Endothelial cell of hepatic sinusoid (primary cell): ENCODE results near the gene ME1.
"Not testable (repeated sequence)": the region's sequence is repeated elsewhere in the genome, so short reads cannot be mapped to it uniquely, and the experiment has no call there.

Experiments used
- in situ Hi-C: cut with HindIII; loops from 2 replicates; pipeline ENCODE4 v1.10.0; 2017; ENCODE audit warnings: low sequenced_read_pairs

The ME1 gene

DNA sequence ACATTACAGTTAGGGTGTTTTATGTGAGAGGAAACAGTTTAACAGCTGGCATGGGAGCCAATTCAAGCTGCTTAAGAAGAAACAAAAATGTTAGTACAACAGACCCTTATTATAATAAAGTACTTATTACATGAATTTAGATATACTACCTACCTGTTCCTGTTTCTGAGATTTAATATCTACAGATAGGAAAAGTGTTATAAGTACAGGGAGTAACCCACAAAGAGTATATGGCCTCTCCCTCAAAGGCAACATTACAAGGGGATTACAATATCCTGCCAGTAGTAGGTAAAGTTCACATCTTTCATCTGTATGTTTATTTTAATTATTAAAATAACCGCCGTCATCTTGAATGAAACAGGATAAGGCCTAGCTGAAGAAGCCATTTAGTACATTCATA is 1.8 kb upstream of the ME1 start:
- in situ Hi-C loops: no loop called here

- in situ Hi-C loops: no loop called here
Measured at GRCh38 chr6:83431545-83432155, 799 bp upstream of the ME1 start.

DNA sequence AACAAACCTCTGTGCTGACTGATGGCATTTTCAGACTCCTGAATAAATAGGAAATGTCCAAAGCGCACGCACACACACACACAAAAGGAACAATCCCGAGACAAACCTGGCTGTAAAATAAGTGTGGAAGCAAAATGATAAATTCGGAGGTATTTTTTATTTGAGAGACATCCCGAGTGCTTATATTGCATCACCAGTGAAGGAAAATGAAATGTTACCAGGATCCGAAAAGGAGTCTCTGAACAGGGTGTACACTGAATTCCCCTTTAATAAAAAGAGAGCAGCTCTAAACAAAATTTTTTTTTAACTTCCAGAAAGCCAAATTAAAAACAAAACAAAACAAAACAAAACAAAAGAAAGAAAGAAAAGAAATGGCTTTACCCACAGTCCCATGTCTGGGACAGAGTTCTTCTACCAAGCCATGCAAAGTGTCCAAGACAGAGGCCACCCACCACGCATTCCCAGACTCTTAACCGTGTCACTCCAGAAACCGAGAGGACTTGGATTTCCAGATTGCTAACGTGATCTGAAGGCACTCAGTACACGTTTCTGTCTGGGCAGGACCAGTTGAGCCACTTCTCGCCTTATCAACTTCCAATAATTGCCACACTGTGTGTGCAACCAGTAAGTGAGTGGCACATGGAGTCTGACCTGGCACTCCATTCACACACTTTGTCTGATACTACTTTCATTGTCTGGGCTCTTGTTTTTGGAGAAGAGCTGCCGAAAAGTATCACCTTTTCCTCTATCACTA is 817 bp downstream of the ME1 start:
- in situ Hi-C loops: no loop called here

DNA sequence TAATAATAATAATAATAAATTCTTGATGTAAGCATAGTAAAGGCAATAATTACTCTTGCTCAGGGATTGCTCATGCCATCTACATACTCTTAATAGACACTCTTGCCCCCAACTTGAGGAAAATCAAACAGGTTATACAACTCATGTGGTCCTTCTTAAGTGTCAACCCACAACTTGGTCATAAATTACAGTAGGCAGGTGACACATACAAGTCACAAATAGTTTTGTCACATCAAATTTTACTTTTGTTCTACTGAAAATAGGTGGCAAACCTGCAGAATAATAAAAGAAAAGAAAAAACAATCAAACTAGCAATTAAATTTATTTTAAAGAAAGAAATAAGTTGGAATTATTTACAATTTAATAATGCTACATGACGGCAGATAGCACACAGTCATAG is 1.6 kb downstream of the ME1 start:
- in situ Hi-C loops: no loop called here

GRCh38 chr6:83424392-83425018 is 6.3 kb downstream of the ME1 start:
- in situ Hi-C loops: loop anchor here (5.0 kb wide), 1 partner anchor 88 kb away; the partner anchor contains the start of gene PRSS35

- in situ Hi-C loops: no loop called here
Measured at GRCh38 chr6:83417880-83418663, 12.8 kb downstream of the ME1 start.

DNA sequence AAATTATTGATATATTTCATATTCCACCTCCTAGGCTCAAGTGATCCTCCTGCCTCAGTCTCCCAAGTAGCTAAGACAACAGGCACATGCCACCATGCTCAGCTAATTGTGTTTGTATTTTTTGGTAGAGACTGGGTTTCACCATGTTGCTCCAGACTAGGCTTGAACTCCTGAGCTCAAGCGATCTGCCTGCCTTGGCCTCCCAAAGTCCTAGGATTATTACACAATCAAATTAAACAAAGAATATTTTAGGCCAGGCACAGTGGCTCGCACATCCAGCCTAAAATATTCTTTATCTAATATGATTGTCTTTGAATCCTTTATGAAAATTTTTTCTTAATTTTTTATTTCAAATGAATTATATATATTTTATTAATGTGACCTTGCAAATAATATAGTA is 17.8 kb downstream of the ME1 start:
- in situ Hi-C loops: no loop called here

GRCh38 chr6:83411731-83412130 is 19.1 kb downstream of the ME1 start:
- in situ Hi-C loops: no loop called here

DNA sequence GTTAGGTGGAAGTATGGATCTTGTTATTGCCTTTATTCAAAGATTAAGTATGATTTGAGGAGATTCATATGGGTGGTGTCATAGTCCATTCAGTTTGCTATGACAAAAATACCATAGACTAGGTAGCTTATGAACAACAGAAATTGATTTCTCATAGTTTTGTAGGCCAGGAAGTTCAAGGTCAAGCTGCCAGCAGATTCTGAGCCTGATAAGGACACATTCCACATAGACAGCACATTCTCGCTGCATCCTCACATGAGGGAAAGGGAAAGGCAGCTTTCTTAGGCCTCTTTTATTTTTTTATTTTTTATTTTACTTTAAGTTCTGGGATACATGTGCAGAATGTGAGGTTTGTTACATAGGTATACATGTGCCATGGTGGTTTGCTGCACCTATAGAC is 27.7 kb downstream of the ME1 start:
- in situ Hi-C loops: no loop called here

- in situ Hi-C loops: no loop called here
Measured at GRCh38 chr6:83389606-83390005, 41.2 kb downstream of the ME1 start.

DNA sequence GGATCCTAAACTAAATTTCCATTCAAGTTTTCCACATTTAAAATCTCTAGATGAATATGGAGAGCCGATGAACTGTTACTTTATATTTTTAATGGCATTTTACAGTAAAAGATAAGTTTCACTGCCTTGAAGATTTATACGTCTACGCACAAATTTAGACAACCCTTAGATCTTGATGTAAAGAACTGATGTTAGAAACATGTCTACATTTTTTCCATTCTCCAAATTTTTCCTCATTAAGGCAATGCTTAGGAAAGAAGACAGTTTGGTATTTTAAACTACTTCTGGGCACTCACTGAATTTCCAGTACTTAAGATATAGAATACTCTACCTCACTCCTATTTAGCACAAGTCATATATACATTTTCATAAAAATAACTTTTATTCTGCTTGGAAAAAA is 45.4 kb downstream of the ME1 start:
- in situ Hi-C loops: no loop called here

DNA sequence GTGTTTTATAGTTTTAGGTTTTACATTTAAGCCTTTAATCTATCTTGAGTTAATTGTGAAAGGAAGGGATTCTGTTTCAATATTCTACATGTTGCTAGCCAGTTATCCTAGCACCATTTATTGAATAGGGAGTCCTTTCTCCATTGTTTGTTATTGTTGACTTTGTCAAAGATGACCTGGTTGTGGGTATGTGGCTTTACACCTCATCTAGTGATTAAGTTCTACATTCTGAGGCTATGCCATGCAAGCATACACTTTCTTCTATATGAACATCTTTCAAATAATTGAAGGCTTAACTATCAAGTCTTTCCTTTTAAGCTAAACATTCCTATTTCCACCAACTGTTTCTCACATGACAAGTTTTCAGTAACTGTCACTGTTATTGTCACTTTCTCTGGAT is 46.1 kb downstream of the ME1 start:
- in situ Hi-C loops: no loop called here

- in situ Hi-C loops: no loop called here
Measured at GRCh38 chr6:83381949-83382348, 48.9 kb downstream of the ME1 start.

- in situ Hi-C loops: no loop called here
Measured at GRCh38 chr6:83378621-83379388, 52.0 kb downstream of the ME1 start.

GRCh38 chr6:83371423-83371822 is 59.4 kb downstream of the ME1 start:
- in situ Hi-C loops: no loop called here

DNA sequence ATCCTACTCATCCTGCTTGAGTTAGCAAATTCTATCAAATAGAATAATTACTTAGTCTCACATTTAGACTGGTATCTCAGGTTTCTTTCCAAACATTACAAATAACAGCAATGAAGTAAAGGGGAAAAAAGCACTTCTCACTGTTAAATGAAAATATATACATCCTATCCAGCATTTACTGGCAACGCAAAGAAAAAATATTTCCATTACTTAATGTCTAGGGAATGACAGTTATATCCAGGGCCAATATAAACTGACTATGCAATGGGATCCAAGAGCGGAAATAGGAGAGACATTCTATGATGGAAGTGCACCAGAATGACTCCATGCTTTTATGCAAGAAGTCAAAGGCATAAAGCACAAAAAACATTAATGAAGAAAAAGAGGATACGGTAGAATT is 60.3 kb downstream of the ME1 start:
- in situ Hi-C loops: no loop called here

- in situ Hi-C loops: no loop called here
Measured at GRCh38 chr6:83369692-83370091, 61.2 kb downstream of the ME1 start.

DNA sequence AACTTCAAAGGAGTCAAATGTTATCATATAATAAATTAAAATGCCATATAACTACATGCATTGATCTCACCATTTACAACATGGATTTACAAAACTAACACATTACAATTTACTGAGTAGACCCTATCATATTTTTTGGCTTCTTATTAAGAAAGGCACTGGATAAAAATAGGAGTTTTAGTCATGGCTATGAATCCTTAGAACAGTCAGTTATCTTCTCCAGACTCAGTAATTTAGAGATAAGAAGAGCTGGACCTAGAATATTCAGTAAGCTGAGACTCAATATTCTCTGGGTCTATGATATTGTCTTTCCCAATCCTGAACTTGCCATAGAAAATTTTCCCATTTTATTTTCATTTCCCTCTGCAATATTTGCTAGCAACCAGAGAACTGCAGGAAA is 62.3 kb downstream of the ME1 start:
- in situ Hi-C loops: no loop called here

- in situ Hi-C loops: no loop called here
Measured at GRCh38 chr6:83367104-83367503, 63.7 kb downstream of the ME1 start.

DNA sequence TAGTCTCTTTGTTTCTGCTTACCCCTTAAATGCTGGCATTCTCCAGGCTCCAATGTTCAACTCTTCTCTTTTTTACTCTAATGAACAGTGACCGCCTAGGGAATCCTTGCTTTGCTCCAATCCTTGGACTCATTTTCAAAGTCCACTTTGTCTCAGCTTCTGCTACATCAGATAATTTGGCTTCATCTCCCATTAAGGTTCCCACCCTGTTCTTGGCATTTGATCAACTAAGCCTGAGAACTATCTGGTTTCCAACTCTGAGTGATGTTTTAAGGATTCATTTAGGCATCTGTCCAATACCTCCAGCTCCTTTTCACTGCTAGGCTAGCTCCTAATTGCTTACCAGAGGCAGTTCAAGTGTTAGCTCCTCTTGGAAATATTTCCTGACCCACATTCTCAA is 64.9 kb downstream of the ME1 start:
- in situ Hi-C loops: no loop called here

- in situ Hi-C loops: not testable (repeated sequence)
Measured at GRCh38 chr6:83362349-83362748, 68.5 kb downstream of the ME1 start.
